GM21825 (cell line): ENCODE data around the gene PPP5C.
"Not testable (repeated sequence)": the region's sequence is repeated elsewhere in the genome, so short reads cannot be mapped to it uniquely, and the experiment has no call there.

Experiments used
- ATAC-seq: cut with Tn5 transposase; IDR thresholded peaks from one replicate; pipeline ENCODE4 v1.9.1; 2021; ENCODE audit warnings: mild to moderate bottlenecking, moderate library complexity; ENCODE audit not compliant: unreplicated experiment

Gene PPP5C

GRCh38 chr19:46428239-46429135 is 81.6 kb downstream of the PPP5C start, which contains the start of gene PNMA8C:
PNMA8C (minus strand) TSS chr19:46428936; CDS start chr19:46428359, 577 bp downstream.
- ATAC-seq: no peak

GRCh38 chr19:46429999-46430398 is 83.1 kb downstream of the PPP5C start:
- no peak for ATAC-seq

- no peak for ATAC-seq
Observed at GRCh38 chr19:46431824-46432223, 84.9 kb downstream of the PPP5C start.

- not testable (repeated sequence) for ATAC-seq
Observed at GRCh38 chr19:46433470-46433869, 86.6 kb downstream of the PPP5C start.

- no peak for ATAC-seq
Observed at GRCh38 chr19:46435009-46435408, 88.1 kb downstream of the PPP5C start.

- not testable (repeated sequence) for ATAC-seq
Observed at GRCh38 chr19:46435689-46436088, 88.8 kb downstream of the PPP5C start.
